HG03520 (cell line): Measurements from ENCODE around the gene COL4A2.

ENCODE experiments used
- ATAC-seq: cut with Tn5 transposase; IDR thresholded peaks from one replicate; pipeline ENCODE4 v1.9.1; 2021; ENCODE audit warnings: mild to moderate bottlenecking, moderate library complexity; ENCODE audit not compliant: unreplicated experiment

COL4A2 gene

DNA sequence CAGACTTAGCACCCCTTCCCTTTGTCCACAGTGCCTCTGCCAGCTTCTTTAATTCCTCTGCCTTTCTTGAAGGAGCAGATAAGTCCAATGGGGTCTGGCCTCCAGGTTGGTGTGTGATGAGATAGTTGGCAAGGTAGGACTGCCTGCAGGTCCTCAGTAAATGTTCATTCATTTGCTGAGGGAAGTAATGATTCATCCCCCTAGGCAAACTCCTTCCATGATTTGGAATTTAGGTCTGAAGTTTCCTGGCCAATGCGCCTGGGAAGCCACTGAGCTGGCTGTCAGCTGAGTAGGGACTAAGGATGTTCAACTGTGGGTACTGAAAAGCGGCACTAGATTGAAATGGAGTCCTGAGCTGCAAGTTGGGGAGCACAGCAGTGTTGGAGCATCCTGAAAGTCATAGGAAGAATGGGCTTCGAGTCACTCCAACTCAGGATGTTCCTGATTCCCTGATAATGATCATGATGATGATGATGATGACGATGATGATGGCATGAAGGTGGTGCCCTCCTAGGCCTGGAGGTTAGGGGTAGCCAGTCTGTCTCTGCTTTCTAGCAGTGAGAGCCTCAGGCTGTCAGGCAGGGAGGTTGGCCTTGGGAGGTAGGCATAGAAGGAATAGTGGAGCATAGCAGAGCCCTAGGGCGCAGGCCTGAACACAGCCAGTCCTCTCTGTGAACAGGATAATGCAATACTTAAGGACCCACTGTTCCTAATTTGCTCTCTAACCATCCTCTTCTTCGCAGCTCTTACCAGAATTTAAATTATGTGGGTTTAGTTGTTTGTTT, 44.7 kb downstream of the COL4A2 start:
- no peak for ATAC-seq

GRCh38 chr13:110352735-110353134, 45.7 kb downstream of the COL4A2 start:
- no peak for ATAC-seq

- no peak for ATAC-seq
These were observed 46.4 kb downstream of the COL4A2 start for GRCh38 chr13:110353339-110353977.

- no peak for ATAC-seq
These were observed 47.1 kb downstream of the COL4A2 start for GRCh38 chr13:110354123-110354627.

DNA sequence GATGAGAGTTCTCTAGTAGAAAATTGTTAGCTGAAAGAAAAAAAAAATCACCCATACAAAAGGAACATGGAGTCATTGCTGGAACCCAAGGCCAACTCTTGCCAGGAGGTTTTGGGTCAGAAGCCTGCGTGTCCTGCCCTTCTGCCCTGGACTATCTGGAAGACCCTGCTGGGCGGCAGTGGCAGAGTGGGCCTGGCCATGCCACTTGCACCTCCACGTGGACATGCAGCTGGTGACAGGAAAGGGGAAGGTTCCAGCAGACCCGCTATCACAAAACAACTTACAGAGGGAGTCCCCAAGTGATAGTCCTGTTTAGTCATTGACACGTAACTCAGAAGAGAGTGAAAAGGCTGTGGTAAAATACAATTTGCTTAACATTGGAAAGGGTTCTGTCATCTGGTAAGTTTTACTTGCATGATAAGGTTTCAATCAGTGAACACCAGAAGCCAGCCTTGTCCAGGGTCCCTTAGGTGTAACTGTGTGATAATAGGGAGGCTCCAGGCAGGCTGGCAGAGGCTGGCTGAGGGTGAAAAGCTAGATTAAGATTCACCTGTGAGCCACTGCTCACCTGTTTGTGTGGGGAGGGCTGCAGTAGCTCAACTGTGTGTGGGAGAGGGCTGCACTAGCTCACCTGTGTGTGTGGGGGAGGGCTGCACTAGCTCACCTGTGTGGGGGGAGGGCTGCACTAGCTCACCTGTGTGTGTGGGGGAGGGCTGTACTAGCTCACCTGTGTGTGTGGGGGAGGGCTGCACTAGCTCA, 47.8 kb downstream of the COL4A2 start:
- ATAC-seq = no peak

- ATAC-seq = no peak
These were observed 49.3 kb downstream of the COL4A2 start for GRCh38 chr13:110356362-110356761.

DNA sequence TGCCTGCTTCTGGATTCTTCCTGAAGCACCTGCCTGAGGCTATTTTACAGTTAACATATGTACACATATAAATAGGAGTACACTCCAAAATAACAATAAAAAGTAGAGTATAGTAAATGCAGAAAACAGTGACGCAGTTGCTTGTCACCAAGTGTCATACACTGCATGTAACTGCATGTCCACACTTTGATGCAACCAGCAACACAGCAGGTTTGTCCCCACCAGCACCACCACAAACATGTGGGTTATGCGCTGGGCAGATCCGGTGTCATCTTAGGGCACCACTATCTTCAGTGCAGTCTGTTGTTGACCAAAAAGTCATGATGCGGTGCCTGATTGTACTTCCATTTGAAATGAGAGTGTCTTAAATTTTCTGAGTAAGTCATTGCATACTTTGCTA, 51.3 kb downstream of the COL4A2 start:
- no peak for ATAC-seq

- ATAC-seq = no peak
These were observed 52.8 kb downstream of the COL4A2 start for GRCh38 chr13:110359840-110360301.

DNA sequence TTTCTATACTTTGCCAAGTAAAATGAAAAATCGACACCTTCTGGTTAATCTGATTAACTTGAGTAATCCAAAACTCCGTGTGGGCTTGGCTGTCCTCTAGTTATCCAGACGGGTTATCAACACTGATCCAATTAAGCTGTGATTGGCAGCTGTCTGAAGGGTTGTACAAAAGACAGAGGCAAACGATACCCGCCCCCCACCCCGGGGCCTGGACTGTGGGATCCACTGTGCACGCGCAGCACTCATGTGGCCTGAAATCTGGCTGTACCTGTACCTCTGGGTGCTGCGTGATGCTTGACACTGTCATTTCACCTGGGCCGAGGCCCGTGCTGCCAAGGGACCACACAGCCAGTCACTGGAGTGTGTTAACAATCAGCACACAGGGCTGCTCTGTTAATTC, 53.5 kb downstream of the COL4A2 start:
- no peak for ATAC-seq

GRCh38 chr13:110361365-110361911, 54.4 kb downstream of the COL4A2 start:
- no peak for ATAC-seq

GRCh38 chr13:110363010-110363409, 55.9 kb downstream of the COL4A2 start:
- no peak for ATAC-seq

DNA sequence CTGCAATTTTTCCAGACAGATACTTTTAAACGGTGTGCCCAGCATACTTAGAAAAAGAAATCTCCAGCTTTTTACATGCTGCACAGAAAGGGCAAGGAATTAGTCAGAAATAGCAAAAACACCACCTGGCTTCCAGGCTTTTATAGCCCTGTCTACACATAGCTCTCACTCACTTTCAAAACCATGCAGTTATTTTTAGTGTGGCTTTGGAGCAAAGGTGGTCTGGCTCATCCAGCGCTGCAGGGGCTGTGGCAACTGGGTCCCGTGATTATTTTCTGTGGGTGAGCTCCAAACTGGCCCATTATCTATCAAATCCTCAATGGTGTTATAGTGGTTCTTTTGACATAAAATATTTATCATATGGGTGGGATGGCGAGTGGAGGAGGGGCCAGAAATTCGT, 57.0 kb downstream of the COL4A2 start:
- no peak for ATAC-seq

DNA sequence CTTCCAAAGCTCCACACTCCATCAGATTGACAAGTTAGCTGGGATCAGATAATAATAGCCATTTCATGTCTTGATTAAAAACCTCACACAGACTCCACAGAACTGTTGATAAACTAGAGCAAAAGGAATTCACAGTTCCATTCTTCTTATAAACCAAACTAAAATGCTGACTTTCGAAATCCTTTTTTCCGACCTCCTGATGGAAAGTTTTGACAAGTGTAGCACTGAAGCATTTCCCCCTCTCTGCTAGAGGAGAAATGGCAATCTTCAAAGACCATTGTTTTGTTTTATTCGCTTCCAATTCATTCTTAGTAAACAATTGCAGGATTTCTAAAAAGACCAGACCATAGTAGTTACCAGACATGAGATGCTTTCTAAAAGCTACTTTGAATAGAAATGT, 58.8 kb downstream of the COL4A2 start:
- no peak for ATAC-seq

DNA sequence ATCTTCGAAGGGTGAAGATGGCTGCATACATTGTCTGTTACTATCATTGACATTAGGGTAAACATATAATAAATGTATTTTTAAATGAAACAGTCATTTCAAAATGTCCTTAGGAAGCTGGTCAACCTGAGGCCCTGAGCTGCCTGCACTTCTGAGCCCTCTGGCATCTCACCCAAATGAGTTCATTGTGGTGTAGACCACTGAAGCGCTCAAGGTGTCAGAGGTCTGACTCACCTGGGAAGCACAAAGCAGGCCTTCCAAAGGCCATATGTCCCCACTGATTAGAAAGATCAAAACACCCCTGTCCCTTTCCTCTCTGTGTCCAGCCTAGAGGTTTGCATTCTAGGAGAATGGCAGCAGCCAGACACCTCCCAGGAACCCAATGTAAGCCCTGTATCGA, 59.6 kb downstream of the COL4A2 start:
- ATAC-seq = no peak

GRCh38 chr13:110367620-110368019, 60.5 kb downstream of the COL4A2 start:
- ATAC-seq = no peak

GRCh38 chr13:110368408-110368807, 61.3 kb downstream of the COL4A2 start:
- ATAC-seq = no peak

GRCh38 chr13:110369400-110369799, 62.3 kb downstream of the COL4A2 start:
- ATAC-seq = no peak

- peak; percentile 66 for ATAC-seq
These were observed 64.7 kb downstream of the COL4A2 start for GRCh38 chr13:110371550-110372465.

- ATAC-seq = no peak
These were observed 65.6 kb downstream of the COL4A2 start for GRCh38 chr13:110372676-110373075.

GRCh38 chr13:110373617-110374016, 66.5 kb downstream of the COL4A2 start:
- no peak for ATAC-seq
